ENCODE measurements around the gene GPR4.

DNA sequence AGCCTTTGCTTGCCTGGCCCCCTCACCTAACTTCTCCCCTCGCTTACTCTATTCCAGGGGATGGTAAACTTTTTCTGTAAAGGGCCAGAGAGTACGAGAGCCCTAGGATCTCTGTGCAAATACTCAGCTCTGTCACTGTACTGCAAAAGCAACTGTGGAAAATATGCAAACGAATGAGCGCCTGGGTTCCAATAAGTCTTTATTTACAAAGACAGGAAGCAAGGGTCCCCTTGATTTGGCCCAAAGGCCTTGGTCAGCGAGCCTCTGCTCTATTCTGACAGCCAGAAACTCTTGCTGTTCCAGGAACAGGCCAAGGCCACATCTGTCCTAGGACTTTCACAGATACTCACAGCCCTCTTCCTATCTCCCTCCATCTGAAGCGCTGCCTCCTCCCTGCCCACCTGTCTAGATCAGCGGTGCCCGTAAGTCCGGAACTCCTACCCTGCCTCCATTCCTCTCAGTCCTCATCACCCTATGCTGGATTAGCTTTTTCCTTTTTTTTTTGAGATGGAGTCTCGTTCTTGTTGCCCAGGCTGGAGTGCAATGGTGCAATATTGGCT lies 54.7 kb downstream of the GPR4 start:
- TF ChIP-seq POLR2AphosphoS5 (IDR thresholded peaks at IDR 0.05; ENCODE audit: low read depth, low read length) (no peak), TAF1 (IDR thresholded peaks at IDR 0.05; ENCODE audit: borderline replicate concordance, low read depth, low read length) (no peak), POLR2A (IDR thresholded peaks at IDR 0.05; ENCODE audit: low read depth, low read length) (no peak)

Measured in GM12892 (cell line).